MM.1S (cell line): ENCODE measurements around the gene DEFB110.

Experiments
- DNase-seq: peaks from one replicate; pipeline ENCODE4 v3.0.0-alpha.2; 2015
- H2AFZ ChIP-seq: fragments of 300-600 bp; sonication (generic); 2 replicates; pipeline ENCODE4 v1.6.0; 2016; ENCODE audit warnings: antibody characterized with exemption, low read length
- H3F3A ChIP-seq: fragments of 300-600 bp; sonication (generic); 2 replicates; pipeline ENCODE4 v1.6.1; 2016; ENCODE audit warnings: mild to moderate bottlenecking, antibody characterized with exemption, low read length, moderate library complexity, mixed read lengths; ENCODE audit not compliant: insufficient read depth
- H3K27ac ChIP-seq: fragments of 300-600 bp; sonication (generic); 2 replicates; pipeline ENCODE4 v1.5.1; 2016; ENCODE audit warnings: mild to moderate bottlenecking, low read length
- H3K27me3 ChIP-seq: fragments of 300-600 bp; sonication (generic); replicated peaks from 2 replicates; pipeline ENCODE4 v1.6.0; 2016; ENCODE audit warnings: low read length; ENCODE audit not compliant: insufficient read depth
- H3K36me3 ChIP-seq: fragments of 300-600 bp; sonication (generic); replicated peaks from 2 replicates; pipeline ENCODE4 v1.6.1; 2016; ENCODE audit warnings: mild to moderate bottlenecking, low read length, mixed read lengths; ENCODE audit not compliant: insufficient read depth
- H3K4me1 ChIP-seq: fragments of 300-600 bp; sonication (generic); 2 replicates; pipeline ENCODE4 v1.6.1; 2016; ENCODE audit warnings: low read length, mixed read lengths
- H3K4me2 ChIP-seq: fragments of 300-600 bp; sonication (generic); 2 replicates; pipeline ENCODE4 v1.6.0; 2016; ENCODE audit warnings: low read depth, low read length
- H3K4me3 ChIP-seq: fragments of 300-600 bp; sonication (generic); 2 replicates; pipeline ENCODE4 v1.5.1; 2016; ENCODE audit warnings: low read length, mixed read lengths
- H3K79me2 ChIP-seq: fragments of 300-600 bp; sonication (generic); 2 replicates; pipeline ENCODE4 v1.6.1; 2016; ENCODE audit warnings: mixed run types, low read length, mixed read lengths
- H3K9ac ChIP-seq: fragments of 300-600 bp; sonication (generic); 2 replicates; pipeline ENCODE4 v1.6.1; 2016; ENCODE audit warnings: low read length, mixed read lengths
- H3K9me2 ChIP-seq: fragments of 300-600 bp; sonication (generic); replicated peaks from 2 replicates; pipeline ENCODE4 v1.6.1; 2016; ENCODE audit warnings: mild to moderate bottlenecking, low read length, mixed read lengths; ENCODE audit not compliant: insufficient read depth
- H3K9me3 ChIP-seq: fragments of 300-600 bp; sonication (generic); replicated peaks from 2 replicates; pipeline ENCODE4 v1.6.1; 2016; ENCODE audit warnings: mild to moderate bottlenecking, low read length, mixed read lengths; ENCODE audit not compliant: insufficient read depth
- H4K20me1 ChIP-seq: fragments of 300-600 bp; sonication (generic); 2 replicates; pipeline ENCODE4 v1.6.1; 2016; ENCODE audit warnings: mild to moderate bottlenecking, low read length, moderate library complexity, mixed read lengths; ENCODE audit not compliant: insufficient read depth
- CTCF ChIP-seq: fragments of 300-600 bp; sonication (generic); IDR thresholded peaks from 2 replicates; pipeline ENCODE4 v1.5.1; 2016; ENCODE audit warnings: antibody characterized with exemption, low read length, mixed read lengths
- EZH2 ChIP-seq: fragments of 300-600 bp; sonication (generic); optimal IDR thresholded peaks from 2 replicates; pipeline ENCODE3; 2017; ENCODE audit warnings: low read depth, mild to moderate bottlenecking, antibody characterized with exemption, low read length, mixed read lengths
- EZH2phosphoT487 ChIP-seq: fragments of 300-600 bp; sonication (generic); IDR thresholded peaks from 2 replicates; pipeline ENCODE4 v1.6.1; 2018; ENCODE audit warnings: antibody characterized with exemption, low read length

Gene DEFB110

GRCh38 chr6:50007819-50008218, 14.0 kb downstream of the DEFB110 start:
- no peaks in the 10 kb centered on the region for H3K9me3 ChIP-seq
- no peaks in the 10 kb centered on the region for H3F3A ChIP-seq
- no peak for DNase-seq
- H2AFZ ChIP-seq = no peak overlapping the region
- no peaks in the 10 kb centered on the region for H3K79me2 ChIP-seq
- H3K36me3 ChIP-seq = no peaks in the 10 kb centered on the region
- no peaks in the 10 kb centered on the region for H3K4me1 ChIP-seq
- H3K27me3 ChIP-seq = no peaks in the 10 kb centered on the region
- H3K4me3 ChIP-seq = no peak overlapping the region
- TF ChIP-seq EZH2 (no peak), CTCF (no peak), EZH2phosphoT487 (no peak)
- no peaks in the 10 kb centered on the region for H4K20me1 ChIP-seq
- no peak overlapping the region for H3K4me2 ChIP-seq
- H3K9me2 ChIP-seq = no peaks in the 10 kb centered on the region
- H3K9ac ChIP-seq = no peak overlapping the region
- no peak overlapping the region for H3K27ac ChIP-seq

- H3K4me2 ChIP-seq = no peak overlapping the region
- H3K27me3 ChIP-seq = no peaks in the 10 kb centered on the region
- no peaks in the 10 kb centered on the region for H3K9me2 ChIP-seq
- no peaks in the 10 kb centered on the region for H4K20me1 ChIP-seq
- H3K9ac ChIP-seq = no peak overlapping the region
- no peak overlapping the region for H2AFZ ChIP-seq
- no peak for TF ChIP-seq EZH2phosphoT487
- TF ChIP-seq EZH2 = no peak
- no peak for TF ChIP-seq CTCF
- H3K4me1 ChIP-seq = no peaks in the 10 kb centered on the region
- no peaks in the 10 kb centered on the region for H3K9me3 ChIP-seq
- no peak for DNase-seq
- H3K36me3 ChIP-seq = no peaks in the 10 kb centered on the region
- no peaks in the 10 kb centered on the region for H3K79me2 ChIP-seq
- H3K27ac ChIP-seq = no peak overlapping the region
- no peaks in the 10 kb centered on the region for H3F3A ChIP-seq
- H3K4me3 ChIP-seq = no peak overlapping the region
Observed at GRCh38 chr6:50003139-50003538, 18.7 kb downstream of the DEFB110 start.

GRCh38 chr6:49995278-49995677, 26.5 kb downstream of the DEFB110 start:
- Histone ChIP-seq H3K9me3 (no peaks in the 10 kb centered on the region), H3K27me3 (no peaks in the 10 kb centered on the region), H3K36me3 (no peaks in the 10 kb centered on the region), H4K20me1 (no peaks in the 10 kb centered on the region), H3K27ac (no peak overlapping the region), H3F3A (no peaks in the 10 kb centered on the region), H3K4me2 (no peak overlapping the region), H3K9me2 (no peaks in the 10 kb centered on the region), H3K9ac (no peak overlapping the region), H3K4me3 (no peak overlapping the region), H3K4me1 (no peaks in the 10 kb centered on the region), H3K79me2 (no peaks in the 10 kb centered on the region), H2AFZ (no peak overlapping the region)
- DNase-seq = no peak
- TF ChIP-seq CTCF = no peak
- TF ChIP-seq EZH2phosphoT487 = no peak
- no peak for TF ChIP-seq EZH2
